ENCODE measurements around the gene RAB22A.

The RAB22A gene, protein sequence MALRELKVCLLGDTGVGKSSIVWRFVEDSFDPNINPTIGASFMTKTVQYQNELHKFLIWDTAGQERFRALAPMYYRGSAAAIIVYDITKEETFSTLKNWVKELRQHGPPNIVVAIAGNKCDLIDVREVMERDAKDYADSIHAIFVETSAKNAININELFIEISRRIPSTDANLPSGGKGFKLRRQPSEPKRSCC

DNA sequence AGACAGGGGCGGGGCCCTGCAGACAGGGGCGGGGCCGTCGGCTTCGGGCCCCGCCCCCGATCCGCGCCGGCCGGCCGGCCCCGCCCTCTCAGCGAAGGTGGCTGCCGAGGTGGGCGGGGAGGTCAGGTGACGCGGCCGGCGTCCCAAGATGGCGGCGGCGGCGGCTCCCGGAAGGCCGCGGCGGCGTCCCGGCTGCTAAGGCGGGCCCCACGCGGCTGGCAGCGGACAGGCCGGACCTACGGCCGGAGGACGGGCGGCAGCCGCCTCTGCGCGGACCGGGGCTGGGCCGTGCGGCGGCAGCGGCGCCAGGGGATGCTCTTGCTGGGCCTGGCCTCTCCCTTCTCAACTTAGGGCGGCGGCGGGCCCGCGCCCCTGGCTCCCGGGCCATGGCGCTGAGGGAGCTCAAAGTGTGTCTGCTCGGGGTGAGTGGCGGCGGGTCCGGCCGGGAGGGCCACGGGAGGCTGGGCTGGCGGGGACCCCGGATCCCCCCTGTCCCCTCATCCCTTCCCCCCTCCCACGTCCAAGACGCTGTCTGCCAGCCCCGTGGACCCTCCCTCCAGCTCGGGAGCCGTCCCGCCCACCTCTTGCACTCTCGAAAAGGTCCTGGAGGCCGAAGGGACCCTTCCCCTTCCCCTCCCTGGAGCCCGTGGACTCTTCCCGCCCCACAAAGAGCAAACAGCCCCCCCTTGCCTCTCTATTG is at the start of gene RAB22A:
Gene RAB22A, plus strand, starts transcription at position 125 of the 700 bp plus-strand sequence. Its CDS starts 262 bp downstream, at position 387.
- DNase-seq = peak; percentile 89

DNA sequence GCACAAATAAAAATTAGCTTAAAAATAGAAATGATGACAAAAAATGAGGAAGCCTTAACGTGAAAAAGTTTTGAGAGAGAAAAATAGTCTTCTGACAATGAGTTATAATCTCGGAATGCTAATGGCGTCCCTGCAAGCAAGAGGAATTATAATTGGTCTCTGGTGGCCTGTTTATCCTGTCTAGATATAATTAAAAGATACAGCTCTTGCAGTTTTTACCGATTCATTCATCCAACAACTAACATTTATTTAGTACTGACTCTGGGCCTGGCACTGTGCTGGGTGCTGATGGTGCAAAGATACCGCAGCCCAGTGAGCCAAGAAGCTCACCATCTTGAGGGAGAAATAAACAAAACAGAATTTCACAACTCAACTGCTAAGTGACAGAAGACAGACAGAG is 49.5 kb upstream of the RAB22A start:
- DNase-seq = no peak

DNA sequence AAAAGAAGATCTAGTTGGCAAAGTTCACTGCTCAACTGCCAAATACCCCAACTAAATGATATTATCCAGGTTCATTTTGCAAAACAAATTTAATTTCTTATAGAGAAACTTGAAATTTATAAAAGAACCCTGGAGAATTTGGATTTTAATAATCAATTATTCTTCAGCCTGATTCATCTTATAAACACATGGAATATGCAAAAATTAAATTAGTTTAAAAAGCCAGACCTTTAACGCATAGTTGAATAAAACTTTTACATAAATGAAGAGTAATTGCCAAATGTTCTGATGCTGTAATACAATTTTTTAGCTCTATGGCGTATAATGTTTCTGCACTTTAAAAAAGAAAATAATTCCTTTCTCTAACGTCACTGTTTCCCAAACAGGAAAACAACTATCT is 47.9 kb upstream of the RAB22A start:
- DNase-seq = no peak

DNA sequence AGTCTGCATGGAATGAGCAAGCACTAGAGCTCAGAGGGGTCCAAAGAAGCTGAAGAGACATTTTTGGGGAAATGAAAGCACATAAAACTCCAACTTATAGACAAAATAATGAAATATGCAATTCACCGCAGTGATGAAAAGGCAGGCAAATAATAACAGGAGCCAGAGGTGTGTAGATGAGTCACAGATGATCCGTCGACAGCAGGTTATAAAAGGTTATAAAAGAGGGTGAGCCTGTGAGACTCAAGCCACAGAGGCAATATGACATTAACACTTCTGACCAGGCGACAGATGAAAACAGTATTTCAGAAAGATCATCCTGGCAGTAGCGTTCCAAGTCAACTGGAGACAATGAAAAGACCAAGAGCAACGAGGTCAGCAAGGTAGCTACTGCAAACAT is 45.2 kb upstream of the RAB22A start:
- no peak for DNase-seq

DNA sequence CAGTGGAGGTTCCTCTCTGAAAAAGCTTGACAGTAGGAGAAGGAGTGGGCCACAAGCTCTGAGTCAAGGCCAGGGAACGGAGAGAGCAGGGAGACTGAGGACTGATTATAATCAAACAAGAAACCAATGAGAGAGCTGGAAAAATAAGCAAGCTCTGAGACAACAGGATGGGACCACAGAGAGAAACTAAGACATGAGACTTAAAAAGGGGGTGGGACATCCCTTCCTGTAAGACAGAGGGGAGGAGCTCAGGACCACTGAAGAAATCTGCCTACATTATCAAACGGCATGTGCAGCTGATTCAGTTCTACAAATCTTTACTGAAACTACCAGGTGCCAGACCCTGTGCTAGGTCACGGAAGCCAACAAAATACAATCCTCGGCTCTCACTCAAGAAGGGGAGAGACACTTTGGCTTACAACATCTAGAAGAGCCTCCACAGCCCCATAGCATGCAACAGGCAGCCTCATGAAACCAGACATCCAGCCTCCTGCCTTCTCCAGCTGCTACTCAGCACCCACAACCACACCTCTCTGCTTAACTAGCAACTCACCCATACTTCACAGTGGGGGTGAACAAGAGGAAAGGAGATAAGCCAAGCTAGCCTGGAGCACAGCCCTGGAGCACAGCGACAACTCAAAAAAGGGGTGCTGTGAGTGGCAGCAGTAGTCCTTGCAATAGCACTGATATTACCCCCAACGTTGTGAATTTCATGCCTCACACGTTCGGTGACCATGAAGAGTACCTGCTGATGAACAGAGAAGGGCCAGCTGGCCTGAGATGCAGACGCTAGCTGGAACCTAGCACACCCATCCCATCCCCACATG is 41.9 kb upstream of the RAB22A start:
- DNase-seq = no peak

DNA sequence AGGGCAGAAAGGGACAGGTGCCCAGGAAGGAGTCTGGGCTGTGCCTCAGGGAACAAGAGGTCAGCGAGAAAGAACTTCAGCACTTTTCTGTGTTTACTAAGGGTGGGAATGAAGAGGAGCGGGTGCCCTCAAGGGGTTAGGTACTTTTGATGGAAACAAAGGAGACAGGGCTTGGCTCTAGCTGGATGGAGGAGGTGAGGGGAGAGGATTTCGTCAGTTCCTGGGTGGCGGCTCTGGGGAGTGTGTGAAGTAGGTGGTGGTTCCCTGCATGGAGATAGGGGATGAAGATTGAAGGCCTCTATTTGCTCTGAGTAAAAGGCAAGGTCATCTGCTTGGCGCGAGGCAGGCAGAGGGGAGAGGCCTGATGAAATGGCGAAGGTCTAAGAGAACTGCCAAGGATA is 41.1 kb upstream of the RAB22A start:
- no peak for DNase-seq

DNA sequence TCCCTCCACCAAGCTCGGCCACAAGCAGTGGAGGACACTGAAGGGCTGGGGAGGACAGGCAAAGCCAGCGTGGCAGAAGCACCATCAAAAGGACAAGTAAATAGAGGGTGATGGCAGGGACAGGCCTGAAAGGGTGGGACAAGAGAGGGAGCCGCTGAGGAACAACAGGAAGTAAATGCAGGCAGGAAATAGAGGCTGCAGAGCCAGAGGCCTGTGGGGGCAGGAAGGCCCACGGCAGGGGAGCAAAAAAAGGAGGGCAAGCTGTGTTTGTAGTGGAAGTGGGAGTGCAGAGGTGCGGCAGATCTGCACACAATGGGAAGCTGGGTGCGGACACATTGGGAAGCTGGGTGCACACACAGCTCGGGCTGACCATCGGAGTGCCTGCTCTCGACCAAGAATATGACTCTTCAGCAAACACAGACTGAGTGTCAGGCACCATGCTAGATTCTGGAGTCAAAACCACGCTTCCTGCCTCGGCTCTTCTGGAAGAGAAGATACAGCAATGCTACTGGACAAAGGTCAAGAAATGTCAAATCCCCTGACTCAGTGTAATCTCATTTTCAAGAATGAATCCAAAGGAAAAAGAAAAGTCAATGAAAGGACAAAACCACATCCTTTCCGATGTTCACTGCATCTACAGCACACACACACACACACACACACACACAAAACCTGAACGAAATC is 40.4 kb upstream of the RAB22A start:
- DNase-seq = no peak

DNA sequence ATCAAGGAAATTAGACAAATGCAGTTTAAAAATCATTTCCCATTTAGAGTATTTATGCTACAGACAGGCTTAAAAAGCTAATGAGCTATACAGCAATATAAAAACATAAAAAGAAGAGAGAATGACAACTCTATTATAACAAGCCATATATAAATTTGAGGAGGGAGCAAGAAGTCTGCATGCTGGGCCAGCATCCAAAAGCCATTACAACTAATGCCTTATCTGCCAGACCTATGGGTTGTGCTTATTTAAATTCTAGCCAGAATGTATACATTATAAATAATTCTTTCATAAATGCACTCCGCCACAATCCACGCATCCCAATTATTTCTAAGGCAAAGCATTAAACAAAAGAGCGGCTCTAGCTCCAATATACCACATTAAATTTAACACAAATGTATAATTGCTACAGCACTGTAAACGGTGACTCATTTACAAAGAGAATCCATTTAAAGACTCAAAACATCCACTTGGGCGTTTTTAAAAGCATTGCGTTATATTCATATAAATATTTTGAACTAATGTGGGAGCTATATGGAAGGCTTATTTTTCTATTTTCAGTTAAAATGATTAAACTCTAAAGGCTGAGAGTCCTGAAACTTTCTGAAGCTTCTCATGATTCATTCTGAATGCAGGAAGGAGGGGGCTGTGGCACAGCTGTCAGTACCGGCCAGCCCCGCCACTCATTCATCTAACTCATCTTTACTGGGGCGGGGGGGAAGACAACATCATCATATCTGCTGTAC is 37.7 kb upstream of the RAB22A start:
- DNase-seq = peak; percentile 60

DNA sequence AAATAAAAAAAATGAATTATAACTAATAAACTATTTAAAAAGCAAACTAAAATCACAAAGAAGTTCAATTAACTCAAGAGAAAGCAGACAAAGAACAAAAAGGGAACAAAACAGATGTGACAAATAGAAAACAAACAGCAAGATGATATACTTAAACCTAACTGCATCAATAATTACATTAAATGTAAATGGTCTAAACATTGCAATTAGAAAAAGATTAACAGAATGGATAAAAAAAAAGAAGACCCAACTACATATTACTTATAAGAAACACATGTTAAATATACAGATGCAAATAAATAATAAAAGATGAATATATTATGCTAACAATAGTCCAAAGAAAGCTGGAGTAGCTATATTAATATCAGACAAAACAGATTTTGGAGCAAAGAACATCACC is 35.1 kb upstream of the RAB22A start:
- DNase-seq = no peak

DNA sequence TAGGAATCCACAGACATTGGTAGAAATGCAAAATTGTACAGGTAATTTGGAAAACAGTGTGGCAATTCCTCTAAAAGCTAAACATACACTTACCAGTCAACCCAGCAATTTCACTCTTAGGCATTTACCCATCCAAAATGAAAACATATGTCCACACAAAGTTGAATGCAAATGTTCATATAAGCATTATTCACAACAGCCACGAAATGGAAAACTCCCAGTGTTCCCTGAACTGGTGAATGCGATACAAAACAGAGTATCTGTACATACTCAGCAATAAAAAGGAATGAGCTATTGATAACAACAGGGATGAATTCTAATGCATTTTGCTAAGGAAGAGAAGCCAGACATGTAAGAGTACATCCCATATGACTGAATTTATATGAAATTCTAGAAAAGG is 32.4 kb upstream of the RAB22A start:
- DNase-seq = no peak

DNA sequence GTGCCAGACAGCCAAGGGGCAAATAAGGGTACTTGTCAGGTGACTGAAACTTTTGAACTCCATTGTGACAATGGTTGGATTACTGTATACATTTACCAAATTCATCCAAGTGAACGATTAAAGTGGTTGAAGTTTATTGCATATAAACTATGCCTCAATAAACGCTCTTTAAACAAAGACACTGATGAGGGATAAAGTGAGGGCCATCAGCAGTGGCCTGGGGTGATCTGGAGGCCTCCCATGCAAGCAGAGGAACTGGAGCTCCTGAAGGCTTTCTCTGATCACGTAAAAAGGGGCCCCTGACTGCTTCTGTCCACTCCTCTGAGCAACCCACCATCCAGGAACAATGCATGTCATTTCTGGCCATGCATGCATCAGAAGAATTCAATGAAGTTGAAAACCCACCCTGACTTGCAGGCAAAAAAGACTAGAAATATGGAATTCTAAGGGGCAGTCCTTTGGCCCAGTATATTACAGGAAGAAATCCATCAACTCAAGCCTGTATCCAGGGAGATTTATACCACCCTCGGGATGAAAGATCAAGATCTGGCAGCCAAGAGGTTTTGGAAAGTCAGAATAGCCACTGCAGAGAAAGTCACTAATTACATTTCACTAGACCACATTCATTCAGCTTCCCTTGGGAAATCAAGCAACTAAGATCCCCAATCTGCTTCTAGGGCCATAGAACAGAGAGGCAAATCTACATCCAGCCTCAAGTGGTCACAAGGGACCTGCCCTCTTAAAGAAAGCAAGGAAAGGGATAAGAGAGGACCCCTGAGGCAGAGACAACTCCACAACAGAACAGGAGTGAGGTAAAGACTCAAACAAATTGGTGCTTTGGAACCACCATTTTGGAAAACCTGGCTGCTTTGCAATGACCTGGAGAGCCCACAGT is 31.7 kb upstream of the RAB22A start:
- no peak for DNase-seq

DNA sequence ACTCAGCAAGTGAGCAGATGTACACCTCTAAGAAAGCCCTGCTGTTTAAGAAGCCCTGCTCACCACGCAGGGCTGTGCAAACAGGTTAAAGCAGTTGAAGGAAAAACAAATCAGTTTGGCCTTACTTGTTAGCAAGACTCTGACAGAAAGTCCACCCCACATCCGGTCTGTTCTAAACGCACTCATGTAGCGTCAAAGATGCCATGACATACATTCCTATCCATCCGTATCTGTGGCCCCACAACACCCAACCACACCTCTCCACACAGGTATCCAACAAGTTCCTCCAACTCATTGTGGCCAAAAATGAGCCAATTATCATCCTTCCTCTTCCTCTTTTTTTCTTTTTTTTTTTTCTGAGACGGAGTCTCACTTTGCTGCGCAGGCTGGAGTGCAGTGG is 22.8 kb upstream of the RAB22A start:
- DNase-seq = no peak

DNA sequence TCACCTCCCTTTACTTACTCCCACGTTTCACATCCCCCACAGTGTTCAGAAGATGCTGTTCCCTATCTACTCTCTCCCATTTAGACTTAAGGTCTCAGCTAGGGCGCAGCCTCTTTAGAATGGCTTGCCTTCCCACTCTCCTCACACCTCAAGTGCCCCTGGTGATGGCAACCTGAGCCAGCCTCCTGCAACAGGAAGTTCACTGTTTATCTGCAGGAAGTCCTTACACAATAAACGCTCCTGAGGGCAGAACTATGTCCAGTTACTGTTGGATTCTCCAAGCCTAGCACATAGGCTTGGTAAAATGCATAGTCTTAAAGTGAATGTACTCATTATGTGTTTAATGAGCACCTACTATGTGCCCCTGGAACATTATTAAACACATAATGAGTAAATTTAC is 21.9 kb upstream of the RAB22A start:
- no peak for DNase-seq

DNA sequence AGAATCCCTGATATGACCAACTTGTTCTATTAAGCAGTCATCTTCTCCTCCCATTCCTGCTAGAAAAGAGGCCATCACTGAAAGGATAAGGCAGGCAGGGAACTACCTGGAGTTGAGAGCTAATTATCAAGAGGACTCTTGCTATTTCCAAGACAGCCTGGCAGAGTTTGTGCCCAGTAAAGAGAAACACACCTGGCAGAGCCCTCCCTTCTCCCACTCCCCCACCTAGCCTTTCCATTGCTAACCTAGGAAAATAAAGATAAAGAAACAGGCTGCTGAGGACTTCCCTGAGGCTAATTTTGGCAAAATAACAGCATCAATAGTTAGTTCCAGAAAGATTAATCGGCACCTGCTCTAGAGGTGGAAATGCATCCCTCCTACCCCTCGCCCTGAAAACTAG is 20.4 kb upstream of the RAB22A start:
- no peak for DNase-seq

DNA sequence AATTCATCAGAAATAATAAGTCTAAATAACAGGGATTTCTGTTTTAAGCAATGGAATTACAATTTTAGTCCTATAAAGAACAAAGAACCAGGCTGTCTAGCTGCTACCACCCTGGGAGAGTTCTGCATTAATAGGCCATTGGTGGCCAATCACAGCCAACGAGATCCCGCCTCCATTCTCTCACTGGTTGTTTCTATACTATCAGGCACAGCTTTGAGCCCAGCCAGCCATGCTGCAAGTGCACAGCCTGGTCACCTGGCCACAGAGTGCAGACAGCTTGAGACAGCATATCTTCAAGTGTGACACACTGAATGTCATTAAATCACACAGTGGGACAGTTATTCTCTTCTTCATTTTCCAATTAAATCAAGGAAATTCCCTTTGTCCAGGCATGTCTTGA is 16.1 kb upstream of the RAB22A start:
- no peak for DNase-seq

DNA sequence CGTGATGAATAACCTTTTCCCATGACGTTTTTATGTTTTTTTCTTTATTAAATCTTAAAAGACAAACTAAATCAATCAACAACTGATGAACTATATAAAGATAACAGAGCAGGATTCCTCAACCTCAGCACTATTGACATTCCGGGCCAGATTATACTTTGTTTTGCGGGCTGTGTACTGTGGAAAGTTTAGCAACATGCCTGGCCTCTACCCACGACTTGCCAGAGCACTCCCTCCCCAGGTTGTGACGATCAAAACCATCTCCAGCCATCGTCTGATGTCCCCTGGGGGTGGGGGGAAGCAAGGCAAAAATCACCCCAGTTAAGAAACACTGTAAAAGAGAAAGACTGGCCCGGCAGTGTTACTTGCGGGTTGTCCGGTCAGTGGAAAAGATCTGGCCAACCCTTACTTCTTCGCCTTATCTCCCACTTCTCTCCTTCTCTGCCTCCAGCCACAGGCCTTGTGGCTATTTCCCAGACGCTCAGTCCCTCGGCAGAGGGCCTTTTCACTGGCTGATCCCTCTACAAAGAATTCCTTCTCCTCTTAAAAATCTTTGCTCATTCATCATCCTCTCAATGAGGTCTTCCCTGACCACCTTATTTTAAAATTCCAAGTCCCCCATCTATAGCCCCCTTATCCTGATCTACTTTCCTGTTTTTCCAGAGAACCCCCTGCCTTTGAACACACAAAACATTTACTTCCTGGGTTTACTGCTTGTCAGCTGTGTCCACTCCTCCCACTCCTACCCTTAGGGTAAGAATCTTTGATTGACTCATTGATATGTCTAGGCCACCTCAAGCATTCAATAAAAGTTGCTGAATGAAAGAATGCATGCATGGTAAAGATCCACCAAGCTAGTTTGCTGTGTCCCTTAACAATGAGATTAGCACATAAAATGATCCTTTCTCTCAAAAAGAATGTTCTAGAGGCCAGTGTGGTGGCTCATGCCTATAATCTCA is 14.7 kb upstream of the RAB22A start:
- no peak for DNase-seq

DNA sequence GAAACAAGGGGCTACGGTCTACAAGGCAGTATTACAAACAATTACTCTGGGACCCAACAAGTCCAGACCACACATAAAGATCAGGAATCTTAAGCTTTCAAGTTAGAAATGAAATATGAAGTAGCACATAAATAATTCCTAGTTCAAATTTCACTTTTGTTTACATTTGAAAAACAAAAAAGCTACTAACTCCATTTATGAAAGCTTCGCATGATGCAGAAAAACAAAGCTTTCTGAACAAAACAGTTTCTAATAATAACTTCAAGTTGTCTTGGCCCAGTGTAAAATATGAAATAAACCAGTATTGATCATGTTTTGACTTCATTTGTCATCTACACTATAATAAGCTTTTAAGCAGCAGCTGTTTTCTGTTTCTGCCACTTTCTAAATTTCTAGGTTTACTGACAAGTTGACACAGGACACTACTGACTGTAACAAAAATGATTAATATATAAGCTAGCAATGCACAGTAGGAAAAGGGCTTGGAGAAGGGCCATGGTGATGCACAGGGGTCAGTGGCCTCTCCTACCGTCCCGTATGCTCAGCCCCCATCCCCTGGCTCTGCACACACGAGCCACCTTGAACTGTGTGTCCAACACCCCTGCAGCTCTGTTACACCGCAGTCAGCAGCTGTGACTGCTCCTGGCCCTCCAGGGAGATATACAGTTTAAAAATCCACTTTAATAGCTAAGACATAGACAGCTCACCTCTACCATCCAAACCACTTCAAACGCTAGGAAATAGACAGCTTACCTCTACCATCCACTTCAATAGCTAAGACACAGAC is 13.3 kb upstream of the RAB22A start:
- no peak for DNase-seq

DNA sequence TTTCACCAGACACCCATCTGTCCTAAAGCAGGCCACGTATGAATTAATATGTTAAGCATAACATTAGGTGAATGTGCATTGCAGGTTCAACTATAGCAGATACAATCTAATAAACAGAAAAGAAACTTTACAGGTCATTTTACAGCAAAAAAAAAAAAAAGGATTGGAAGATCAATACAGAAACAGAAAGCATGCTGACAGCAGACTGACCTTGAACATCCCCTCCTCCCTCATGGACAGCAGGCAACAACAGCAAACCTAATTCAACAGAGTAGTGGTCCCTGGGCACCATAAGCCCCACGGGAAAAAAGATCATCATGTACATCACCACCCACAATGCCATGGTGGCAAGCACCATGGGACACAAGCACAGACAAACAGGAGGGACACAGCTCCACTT is 12.1 kb upstream of the RAB22A start:
- DNase-seq = no peak

DNA sequence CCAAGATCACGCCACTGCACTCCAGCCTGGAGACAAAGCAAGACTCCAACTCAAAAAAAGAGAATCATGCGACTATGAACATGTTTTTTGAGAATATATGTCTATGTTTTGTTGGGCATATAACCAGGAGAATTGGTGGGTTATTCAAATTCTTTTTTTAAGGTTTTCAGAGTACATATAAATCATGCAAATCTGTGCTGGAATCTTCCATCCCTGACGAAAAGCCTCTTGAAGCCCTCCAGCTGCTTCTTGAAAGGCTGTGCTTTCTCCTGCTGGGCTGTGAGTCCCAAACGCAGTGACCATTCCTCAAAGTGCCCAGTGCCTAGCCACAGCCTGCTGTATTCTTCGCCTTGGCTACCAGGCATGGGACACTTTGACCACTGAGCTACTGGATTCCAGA is 9.2 kb upstream of the RAB22A start:
- no peak for DNase-seq

DNA sequence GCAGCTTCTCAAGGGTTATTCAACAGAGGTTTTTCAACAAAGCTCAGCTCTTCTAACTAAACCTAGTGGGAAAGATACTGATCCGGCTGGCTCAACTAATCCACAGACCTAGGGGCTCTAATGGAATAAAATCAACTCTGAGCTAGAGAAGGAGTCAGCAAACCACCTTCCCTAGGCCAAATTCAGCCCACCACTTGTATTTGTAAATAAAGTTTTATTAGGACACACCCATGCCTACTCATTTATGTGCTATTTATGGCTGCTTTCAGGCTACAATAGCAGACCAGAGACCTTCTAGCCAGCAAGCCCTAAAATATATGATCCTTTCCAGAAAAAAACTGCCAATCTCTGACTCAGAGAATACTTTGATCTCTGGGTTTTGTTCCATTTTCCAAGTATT is 6.0 kb upstream of the RAB22A start:
- DNase-seq = no peak

All from activated CD4-positive, alpha-beta T cell treated with anti-CD3 and anti-CD28 coated beads, Interleukin-2, Interleukin-6, amounts not matched to agents 100 ng/mL and 50 ng/mL, durations not matched to agents 16 hours and 8 hours (primary cell).